G401.6 (cell line): Measurements from ENCODE around the gene CUL3.

Experiments
- FAIRE-seq: peaks from 2 replicates; lab custom pipeline; 2012; peaks lifted over from hg19 to GRCh38; lab: Jason Lieb, UNC

Gene CUL3

DNA sequence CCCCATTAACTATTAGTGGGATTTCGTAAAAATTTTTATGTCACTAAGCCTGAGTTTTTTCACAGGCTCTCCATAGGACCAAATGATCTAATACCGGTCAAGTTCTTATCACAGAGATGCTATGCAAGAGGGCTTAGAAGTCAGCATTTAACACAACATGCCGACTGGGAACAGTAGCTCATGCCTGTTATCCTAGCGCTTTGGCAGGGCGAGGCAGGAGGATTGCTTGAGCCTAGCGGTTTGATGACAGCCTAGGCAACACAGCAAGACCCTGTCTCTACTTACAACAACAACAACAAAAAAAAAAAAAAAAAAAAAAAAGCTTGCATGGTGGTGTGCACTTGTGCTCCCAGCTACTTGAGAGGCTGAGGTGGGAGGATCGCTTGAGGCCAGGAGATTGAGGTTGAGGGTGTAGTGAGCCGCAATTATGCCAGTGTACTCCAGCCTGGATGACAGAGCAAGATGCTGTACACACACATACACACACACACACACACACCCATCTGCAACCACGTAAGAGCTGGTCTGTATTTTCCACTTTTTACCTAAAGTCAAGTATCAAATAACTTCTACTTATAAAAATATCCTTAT lies 115.7 kb downstream of the CUL3 start:
- no peak for FAIRE-seq

DNA sequence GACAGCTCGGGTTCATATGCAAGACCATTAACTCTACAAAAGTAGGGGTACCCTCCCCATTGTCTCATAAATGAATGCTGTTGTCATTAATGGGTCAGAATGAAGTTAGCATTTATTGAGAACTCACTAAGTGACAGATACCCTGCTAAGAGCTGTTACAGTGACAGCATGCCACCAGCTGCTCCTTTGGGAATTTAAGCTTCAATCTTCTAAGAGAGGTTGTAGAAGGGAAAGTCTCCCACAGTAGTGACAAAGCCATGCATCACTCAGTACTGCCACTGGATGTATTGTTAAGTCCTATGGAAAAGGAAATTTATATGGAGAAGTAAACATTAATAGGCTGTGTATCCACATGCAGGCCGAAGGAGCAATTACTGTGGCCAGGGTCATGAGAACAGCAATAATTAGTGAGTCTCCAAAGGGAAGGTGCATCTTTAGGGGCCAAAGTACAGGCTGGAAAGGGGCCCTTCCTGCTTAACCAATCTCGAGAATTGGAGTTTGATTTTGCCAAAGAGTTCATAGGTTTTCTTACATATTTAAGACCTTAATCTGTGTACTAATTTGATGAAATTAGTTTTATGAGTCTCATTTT lies 118.8 kb downstream of the CUL3 start:
- FAIRE-seq: no peak

DNA sequence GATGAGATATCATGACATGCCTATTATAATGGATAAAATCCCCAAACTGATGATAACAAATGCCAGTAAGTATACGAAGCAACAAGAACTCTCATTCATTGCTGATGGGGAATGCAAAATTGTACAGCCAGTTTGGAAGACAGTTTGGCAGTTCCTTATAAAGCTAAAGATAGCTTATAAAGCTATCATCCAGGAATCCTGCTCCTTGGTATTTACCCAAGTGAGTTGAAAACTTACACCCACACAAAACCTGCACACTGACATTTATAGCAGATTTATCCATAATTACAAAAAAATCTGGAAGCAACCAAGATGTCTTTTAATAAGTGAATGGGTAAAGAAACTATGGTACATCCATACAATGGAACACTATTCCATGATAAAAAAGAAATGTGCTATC lies 123.8 kb downstream of the CUL3 start:
- no peak for FAIRE-seq

DNA sequence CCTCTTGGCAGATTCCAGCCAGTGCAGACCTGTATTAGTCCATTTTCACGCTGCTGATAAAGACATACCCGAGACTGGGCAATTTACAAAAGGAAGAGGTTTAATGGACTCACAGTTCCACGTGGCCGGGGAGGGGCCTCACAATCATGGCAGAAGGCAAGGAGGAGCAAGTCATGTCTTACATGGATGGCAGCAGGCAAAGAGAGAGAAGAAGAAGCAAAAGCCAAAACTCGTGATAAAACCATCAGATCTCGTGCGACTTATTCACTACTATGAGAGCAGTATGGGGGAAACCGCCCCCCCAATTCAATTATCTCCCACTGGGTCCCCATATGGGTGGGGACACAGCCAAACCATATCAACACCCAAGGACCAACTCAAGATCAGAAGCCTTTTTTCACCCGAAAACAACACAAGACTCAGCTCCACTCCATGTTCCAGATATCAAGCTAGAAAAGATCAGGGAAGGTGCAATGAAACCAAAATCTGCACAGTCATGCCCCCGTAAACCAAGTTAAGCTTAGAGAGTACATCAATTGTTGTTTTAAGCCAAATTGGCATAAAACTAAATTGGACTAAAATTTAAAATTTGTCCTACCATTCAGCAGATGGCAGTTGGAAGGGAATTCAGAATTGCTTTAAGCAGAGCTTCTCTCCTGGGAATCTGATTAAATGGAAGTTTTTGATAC lies 127.6 kb downstream of the CUL3 start:
- FAIRE-seq: no peak

DNA sequence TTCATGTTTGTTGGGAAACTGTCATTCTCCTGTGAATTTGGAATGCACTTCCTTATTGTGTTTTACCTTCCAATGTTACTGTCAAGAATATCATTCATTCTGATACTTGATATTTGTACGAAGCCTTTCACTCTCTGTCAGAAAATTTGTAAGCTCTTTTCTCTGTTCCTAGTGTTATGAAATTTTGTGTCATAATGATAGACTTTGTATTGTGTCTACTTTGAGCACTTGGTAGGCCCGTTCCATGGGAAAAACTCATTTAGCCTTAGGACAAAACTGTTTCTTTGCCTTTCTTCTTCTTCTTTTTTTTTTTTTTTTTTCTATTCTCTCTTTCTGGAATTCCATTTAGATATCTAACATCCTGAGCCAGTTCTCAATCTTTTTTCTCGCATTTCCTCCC lies 131.3 kb downstream of the CUL3 start:
- no peak for FAIRE-seq

GRCh38 chr2:224449212-224450147 lies 135.7 kb downstream of the CUL3 start:
- FAIRE-seq: no peak

DNA sequence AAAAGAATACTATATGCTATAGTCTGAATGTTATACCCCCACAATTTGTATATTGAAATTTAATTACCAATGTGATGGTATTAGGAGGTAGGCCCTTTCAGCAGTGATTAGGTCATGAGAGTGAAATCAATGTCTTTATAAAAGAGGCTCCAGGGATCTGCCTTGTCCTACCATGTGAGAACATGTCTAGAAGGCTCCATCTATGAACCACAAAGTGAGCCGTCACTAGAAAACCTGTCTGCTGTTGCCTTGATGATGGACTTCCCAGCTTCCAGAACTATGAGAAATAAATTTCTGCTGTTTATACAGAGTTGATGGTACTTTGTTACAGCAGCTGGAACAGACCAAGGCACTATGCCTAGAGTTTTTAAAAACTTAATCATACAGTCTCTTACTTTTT lies 136.9 kb downstream of the CUL3 start:
- no peak for FAIRE-seq

DNA sequence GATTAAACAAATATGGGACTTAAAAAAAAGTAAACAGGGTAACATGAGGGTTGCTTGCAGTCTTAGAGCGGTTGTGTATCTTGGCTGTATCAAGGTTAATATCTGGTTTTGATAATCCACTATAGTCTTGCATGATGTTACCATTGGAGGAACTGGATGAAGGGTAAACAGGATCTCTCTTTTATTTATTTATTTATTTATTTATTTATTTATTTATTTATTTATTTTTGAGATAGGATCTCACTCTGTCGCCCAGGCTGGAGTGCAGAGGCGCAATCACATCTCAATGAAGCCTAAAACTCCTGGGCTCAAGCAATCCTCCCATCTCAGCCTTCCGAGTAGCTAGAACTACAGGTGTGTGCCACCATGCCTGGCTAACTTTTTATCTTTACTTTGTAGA lies 140.4 kb downstream of the CUL3 start:
- FAIRE-seq: no peak

GRCh38 chr2:224444021-224444420 lies 141.1 kb downstream of the CUL3 start:
- FAIRE-seq: no peak

DNA sequence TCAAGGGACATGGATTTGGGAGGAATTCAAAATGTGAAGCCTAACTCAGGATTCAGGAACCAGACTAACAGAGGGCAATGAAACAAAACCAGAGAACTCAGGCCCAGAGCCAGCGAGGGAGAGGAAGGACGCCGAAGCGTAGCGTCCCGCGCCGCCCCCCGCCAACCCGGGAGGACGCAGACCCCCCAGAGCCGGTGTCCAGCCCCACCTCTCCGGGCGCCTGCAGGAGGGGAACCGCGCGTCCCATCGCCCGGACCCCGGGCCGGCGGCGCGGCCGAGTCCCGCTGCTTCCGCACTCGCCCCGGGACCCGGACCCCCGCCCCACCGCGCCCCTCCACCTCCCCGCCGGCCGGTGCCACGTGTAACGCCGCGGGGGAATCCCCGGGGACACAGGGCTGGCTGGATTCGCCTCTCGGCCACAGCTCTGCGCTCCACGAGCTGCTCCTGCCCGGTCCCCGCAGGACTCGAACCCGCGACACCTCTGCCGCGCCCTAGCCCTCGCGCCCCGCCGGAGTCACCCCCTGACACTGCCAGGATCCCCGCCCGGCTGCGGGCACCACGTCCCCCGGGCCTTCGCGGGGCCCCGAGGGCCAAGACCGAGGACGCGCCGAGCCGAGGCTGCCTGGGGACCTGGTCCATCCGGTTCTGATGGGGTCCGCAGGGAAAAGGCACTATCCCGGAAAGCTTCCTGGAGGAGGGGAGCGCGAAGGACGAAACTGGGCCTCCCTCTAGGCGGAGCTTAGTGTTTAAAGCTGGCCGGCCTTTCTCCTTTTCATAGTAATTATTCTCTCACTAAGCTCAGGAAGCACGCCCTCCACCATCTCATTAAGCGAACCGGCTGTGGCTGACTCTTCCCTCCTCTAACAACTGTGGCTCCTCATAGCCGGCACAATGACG lies 142.8 kb downstream of the CUL3 start:
- no peak for FAIRE-seq

- FAIRE-seq: no peak
These were observed 144.2 kb downstream of the CUL3 start for GRCh38 chr2:224440988-224441387.

DNA sequence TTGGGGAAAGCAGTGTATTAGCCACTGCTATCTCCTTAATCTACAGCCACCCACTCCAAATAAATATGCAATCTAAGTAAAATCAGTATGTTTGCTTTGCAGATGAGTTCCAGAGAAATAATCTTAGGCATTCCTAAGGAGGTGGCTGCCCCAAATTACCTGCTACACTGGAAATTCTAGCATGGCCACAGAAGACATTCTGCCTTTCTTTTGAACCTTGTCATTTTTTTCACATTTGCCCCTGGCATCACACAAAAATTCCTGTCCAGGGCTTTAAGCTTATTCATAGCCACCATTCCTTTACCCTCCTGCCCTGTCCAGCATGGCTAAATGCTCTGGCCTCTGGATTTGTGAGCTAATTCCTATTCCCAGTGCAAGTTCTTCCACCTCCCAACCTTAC lies 146.4 kb downstream of the CUL3 start:
- FAIRE-seq: no peak

DNA sequence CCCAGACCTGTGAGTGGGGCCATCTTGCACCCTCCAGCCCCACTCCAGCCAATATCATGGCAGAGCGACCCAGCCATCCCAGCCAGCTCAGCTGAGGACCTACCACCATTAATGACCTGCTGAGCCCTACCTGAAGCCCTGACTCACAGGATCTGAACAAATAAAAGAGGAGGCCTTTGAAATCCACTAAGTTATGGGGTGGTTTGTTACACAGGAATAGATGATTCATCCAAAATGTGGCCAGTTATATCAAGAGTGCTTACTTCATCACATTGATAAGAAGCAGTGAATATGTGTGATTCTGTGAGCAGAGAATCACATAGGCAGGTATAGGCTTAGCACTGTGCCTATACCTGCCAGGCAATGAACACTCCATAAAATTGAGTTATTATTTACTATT lies 148.5 kb downstream of the CUL3 start:
- no peak for FAIRE-seq

DNA sequence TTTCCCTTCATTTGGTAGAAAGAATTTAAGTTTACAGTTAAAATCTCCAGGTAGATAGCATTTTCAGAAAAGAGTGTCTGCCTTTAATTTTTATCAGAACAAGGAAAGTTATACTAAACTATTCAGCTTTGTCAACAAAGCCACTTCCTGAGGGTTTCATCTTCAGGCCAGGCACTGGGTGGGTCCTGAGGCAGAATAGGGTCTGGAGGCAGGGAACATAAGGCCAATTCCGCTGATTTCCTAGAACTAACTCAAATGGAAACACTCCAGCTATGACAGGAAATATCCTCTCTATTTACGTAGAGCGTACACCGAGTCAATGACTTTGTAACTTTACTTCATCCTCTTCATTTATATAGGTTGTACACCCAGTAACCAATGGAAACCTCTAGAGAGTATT lies 150.5 kb downstream of the CUL3 start:
- no peak for FAIRE-seq

DNA sequence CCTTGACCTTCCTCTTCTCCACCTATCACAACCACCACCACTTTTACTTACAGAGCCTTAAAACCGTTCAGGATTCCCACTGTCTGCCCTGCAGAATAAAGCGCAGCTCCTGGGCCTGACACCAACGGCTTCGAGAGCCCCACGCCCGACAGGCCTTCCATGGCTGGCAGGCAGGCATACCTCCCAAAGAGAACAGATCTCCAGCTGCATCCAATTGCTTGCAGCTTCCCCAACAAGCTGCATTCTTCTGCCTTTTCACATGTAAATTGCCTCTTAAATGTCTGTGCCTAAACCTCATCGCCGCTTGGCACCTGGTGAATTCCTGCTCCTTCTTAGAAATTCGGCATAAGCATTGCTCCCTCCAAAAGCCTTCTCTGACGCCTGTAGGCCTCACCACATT lies 151.7 kb downstream of the CUL3 start:
- FAIRE-seq: no peak

DNA sequence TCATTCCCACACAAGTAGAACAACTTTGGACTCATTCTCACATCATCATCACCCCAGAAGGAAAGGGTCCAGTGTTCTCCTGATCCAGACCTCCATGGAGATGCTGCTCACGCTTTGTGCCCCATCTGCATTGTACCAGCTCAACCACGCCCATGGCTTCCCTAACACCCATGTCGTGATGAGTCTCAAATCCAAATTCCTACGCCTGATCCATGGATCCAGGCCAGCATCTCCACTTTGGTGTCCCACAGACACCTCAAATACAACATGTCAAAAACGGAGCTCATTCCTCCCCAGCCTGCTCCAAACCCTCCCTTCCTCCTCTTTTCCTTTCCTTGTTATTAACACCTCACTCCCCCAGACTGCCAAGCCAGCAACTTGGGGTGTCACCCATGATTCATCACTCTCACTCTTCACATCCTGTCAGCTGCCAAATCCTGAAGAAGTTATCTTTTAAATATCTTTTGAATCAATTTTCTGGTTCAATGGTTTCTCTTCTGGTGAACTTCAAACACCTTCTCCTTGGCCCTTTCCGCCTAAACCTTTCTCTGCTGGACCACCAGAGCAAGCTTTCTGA lies 153.1 kb downstream of the CUL3 start:
- FAIRE-seq: no peak

GRCh38 chr2:224429441-224429810 lies 155.7 kb downstream of the CUL3 start:
- FAIRE-seq: no peak

DNA sequence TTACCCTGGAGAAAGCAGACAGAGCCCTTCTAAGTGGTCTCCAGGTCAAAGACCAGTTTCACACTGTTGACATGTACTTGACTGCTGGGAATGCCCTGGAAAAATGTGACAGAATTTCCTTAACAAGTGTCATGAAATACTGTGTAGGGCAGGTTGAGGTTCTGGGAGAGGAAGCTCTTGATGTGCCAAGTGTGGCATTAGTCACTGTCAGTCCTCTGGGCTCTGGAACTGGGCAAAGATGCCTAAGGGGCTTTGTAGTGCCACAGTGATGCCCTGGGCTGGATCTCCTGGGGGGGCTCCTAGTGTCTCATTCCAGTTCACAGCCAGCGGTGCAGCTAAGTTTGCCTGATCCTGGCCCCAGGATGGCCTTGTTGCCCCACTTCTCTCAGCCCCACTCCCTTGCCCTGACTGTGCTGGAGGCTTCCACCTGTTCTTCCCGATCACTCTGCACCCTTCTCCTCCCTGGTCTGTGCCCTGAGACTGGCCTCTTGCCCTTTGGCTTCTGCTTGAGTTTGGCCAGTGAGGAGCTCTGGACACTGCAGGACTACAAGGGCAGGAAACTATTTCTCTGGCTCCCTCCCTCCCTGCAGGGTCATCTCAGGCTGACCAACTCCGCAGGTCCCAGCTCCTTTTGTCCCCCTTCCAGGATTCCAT lies 156.2 kb downstream of the CUL3 start:
- FAIRE-seq: no peak

DNA sequence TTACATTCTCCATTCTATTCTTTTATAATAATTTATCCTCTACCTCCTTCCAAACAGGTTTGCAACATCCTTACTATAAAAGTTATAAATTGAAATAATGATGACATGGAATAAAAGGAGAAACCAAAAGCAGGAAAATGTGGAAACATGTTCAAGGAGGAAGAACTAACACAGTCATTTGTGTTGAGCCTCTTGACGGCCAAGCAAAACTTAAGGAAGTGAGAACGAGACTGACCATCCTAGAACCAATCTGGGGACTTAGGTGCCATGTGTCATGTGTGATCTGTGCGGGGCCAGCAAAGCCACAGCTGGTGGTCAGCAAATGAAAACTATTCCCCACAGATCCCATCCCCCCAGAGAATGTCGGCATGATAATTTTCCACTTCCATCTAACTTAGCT lies 157.7 kb downstream of the CUL3 start:
- no peak for FAIRE-seq

DNA sequence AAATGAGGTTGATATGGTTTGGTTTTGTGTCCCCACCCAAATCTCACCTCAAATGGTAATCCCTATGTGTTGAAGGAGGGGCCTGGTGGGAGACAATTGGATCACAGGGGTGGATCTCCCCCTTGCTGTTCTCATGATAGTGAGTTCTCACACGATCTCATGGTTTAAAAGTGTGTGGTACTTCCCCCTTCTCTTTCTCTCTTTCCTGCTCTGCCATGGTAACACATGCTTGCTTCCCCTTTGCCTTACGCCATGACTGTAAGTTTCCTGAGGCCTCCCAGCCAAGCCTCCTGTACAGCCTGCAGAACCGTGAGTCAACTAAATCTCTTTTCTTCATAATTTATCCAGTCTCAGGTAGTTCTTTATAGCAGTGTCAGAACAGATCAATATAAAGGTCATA lies 158.5 kb downstream of the CUL3 start:
- no peak for FAIRE-seq

GRCh38 chr2:224421065-224421464 lies 164.1 kb downstream of the CUL3 start:
- no peak for FAIRE-seq
